Body of pancreas (tissue), 4 donors: ENCODE data around the gene DLX6. TPM values are rescaled to one million over a fixed set of nuclear protein-coding genes. Genes with fewer than 3 reads are reported as not detected.

Source experiments
- ATAC-seq: fragments of 150-250 bp; one replicate; pipeline ENCODE4 v1.9.1; 2016
- DNase-seq, 4 donors: peaks; one replicate each; pipeline ENCODE4 v3.0.0-alpha.2; 2019
- H3K27ac ChIP-seq, 4 donors: fragments of 200-600 bp; sonication (generic); 1 replicate in 3 of 4; 2 replicates in 1 of 4; pipeline versions ENCODE4 v1.5.1 to v1.6.1; 2016 to 2019; ENCODE audit warnings: mild to moderate bottlenecking in 1 of 4, mixed read lengths in 1 of 4, moderate library complexity in 1 of 4
- H3K27me3 ChIP-seq, 2 donors: fragments of 200-600 bp; sonication (generic); one replicate each; pipeline ENCODE4 v1.6.0; 2016; ENCODE audit warnings: mild to moderate bottlenecking in 1 of 2
- H3K36me3 ChIP-seq, 2 donors: fragments of 200-600 bp; sonication (generic); replicated peaks in 1 of 2; 2 replicates each; pipeline ENCODE4 v1.5.1; 2016; ENCODE audit warnings: low read depth in 2 of 2; ENCODE audit not compliant: insufficient read depth in 1 of 2
- H3K4me1 ChIP-seq: fragments of 200-600 bp; sonication (generic); one replicate; pipeline ENCODE4 v1.6.0; 2016
- H3K4me3 ChIP-seq, 2 donors: fragments of 200-600 bp; sonication (generic); 1 replicate in 1 of 2; 2 replicates in 1 of 2; pipeline ENCODE4 v1.5.1; 2016 to 2019
- H3K9me3 ChIP-seq, 3 donors: fragments of 200-600 bp; sonication (generic); 1 replicate in 2 of 3; 2 replicates in 1 of 3; pipeline ENCODE4 v1.5.1; 2016
- CTCF ChIP-seq, 7 experiments: fragments of 450-650 bp in 4 of 7; fragments of 200-600 bp in 3 of 7; sonication (generic) in 3 of 7; IDR thresholded peaks; one replicate each; pipeline ENCODE4 v1.5.1; 2016 to 2019; ENCODE audit warnings: antibody characterized with exemption in 7 of 7
- POLR2A ChIP-seq, 3 donors: fragments of 450-650 bp; IDR thresholded peaks; one replicate each; pipeline ENCODE4 v1.6.1; 2016; ENCODE audit warnings: antibody characterized with exemption in 3 of 3, mild to moderate bottlenecking in 2 of 3
- WGBS, 2 donors: methylation state at CpG; one replicate each; pipeline ENCODE4 v1.1.5; 2017; 5-methylcytosine and 5-hydroxymethylcytosine counted together
- intact Hi-C: fragments of 100-400 bp; cut with DNase I; formaldehyde crosslinking; loops from one replicate; pipeline ENCODE4 v1.15.1; 2023
- total RNA-seq, 2 donors: library from RNA; depleted of rRNA; stranded (reverse); fragments of >200 nt; gene quantifications; one replicate each; pipeline ENCODE4 v1.1.0, GENCODE V29; 2016

Gene DLX6
- total RNA-seq, 2 donors from 2014 or later: not detected

GRCh38 chr7:96982586-96982985 is 22.8 kb upstream of the DLX6 start:
- TF ChIP-seq POLR2A (IDR thresholded peaks at IDR 0.05): no peak
- no peak for TF ChIP-seq CTCF (IDR thresholded peaks at IDR 0.05)
- WGBS, 2 donors: 82 to 100% methylated on average over 1 of the region's 1 CpG
- Histone ChIP-seq H3K4me3 (no peak overlapping the region), H3K9me3 (no peaks in the 10 kb centered on the region), H3K4me1 (peaks cover 9% of the 10 kb centered on the region), H3K36me3 (no peaks in the 10 kb centered on the region), H3K27me3 (no peaks in the 10 kb centered on the region), H3K27ac (no peak overlapping the region)
- no peak for ATAC-seq
- DNase-seq: no peak
- intact Hi-C loops: no loop called here

- intact Hi-C loops: no loop called here
- WGBS, 2 donors: 50 to 68% methylated on average over 1 of the region's 1 CpG
These were observed 19.4 kb upstream of the DLX6 start for GRCh38 chr7:96985992-96986391.

GRCh38 chr7:96986901-96987300 is 18.5 kb upstream of the DLX6 start:
- no peaks in the 10 kb centered on the region for H3K36me3 ChIP-seq
- H3K27ac ChIP-seq: no peak overlapping the region
- no peak for DNase-seq
- H3K9me3 ChIP-seq: no peaks in the 10 kb centered on the region
- no peak overlapping the region for H3K4me3 ChIP-seq
- TF ChIP-seq CTCF (IDR thresholded peaks at IDR 0.05): no peak
- no peak for TF ChIP-seq POLR2A (IDR thresholded peaks at IDR 0.05)
- WGBS, 2 donors: 58 to 69% methylated on average over 1 of the region's 1 CpG
- ATAC-seq: no peak
- H3K27me3 ChIP-seq: no peaks in the 10 kb centered on the region
- H3K4me1 ChIP-seq: peaks cover 9% of the 10 kb centered on the region
- intact Hi-C loops: no loop called here

More at GRCh38 chr7:96985992-96986391, 19.4 kb upstream of the DLX6 start:
- no peak for ATAC-seq
- H3K36me3 ChIP-seq: no peaks in the 10 kb centered on the region
- no peak overlapping the region for H3K27ac ChIP-seq
- H3K9me3 ChIP-seq: no peaks in the 10 kb centered on the region
- peaks cover 9% of the 10 kb centered on the region for H3K4me1 ChIP-seq
- TF ChIP-seq CTCF (IDR thresholded peaks at IDR 0.05) (no peak), POLR2A (IDR thresholded peaks at IDR 0.05) (no peak)
- H3K4me3 ChIP-seq: no peak overlapping the region
- no peaks in the 10 kb centered on the region for H3K27me3 ChIP-seq
- no peak for DNase-seq

GRCh38 chr7:96987719-96988118 is 17.6 kb upstream of the DLX6 start:
- no peak for TF ChIP-seq CTCF (IDR thresholded peaks at IDR 0.05)
- TF ChIP-seq POLR2A (IDR thresholded peaks at IDR 0.05): no peak

GRCh38 chr7:96989241-96989858 is 16.0 kb upstream of the DLX6 start:
- Histone ChIP-seq H3K27ac (no peak overlapping the region), H3K9me3 (no peaks in the 10 kb centered on the region), H3K27me3 (peaks cover 4 to 19% of the 10 kb centered on the region in 2 donors), H3K4me3 (no peak overlapping the region), H3K4me1 (peaks cover 10% of the 10 kb centered on the region), H3K36me3 (no peaks in the 10 kb centered on the region)
- DNase-seq: no peak
- no peak for TF ChIP-seq CTCF (IDR thresholded peaks at IDR 0.05)
- TF ChIP-seq POLR2A (IDR thresholded peaks at IDR 0.05): no peak
- intact Hi-C loops: no loop called here
- 9 to 12% methylated on average over 17 to 22 of the region's 22 CpGs for WGBS, 2 donors
- ATAC-seq: no peak

More at GRCh38 chr7:96987719-96988118, 17.6 kb upstream of the DLX6 start:
- Histone ChIP-seq H3K27me3 (peaks cover 4 to 8% of the 10 kb centered on the region in 2 donors), H3K4me1 (peaks cover 14% of the 10 kb centered on the region), H3K27ac (no peak overlapping the region), H3K36me3 (no peaks in the 10 kb centered on the region), H3K9me3 (no peaks in the 10 kb centered on the region), H3K4me3 (no peak overlapping the region)
- intact Hi-C loops: no loop called here
- no peak for ATAC-seq
- no peak for DNase-seq
